Measurements from ENCODE around the gene NEK10. TPM values are rescaled to one million over a fixed set of nuclear protein-coding genes. Genes with fewer than 3 reads are reported as not detected.

The NEK10 gene
- total RNA-seq, 1 experiment from 2014 or later = 0.34 TPM

- no peaks in the 10 kb centered on the region for H3K27me3 ChIP-seq (replicated peaks; ENCODE audit: insufficient read depth, low read depth, low read length, poor library complexity)
- no TSS peak for BruUV-seq (replicated peaks)
- ChIA-PET POLR2A (ENCODE audit: low non-redundant PET) (no interaction called here), CTCF (no interaction called here)
- no peak overlapping the region for H3K4me3 ChIP-seq (ENCODE audit: low read depth, low read length, poor library complexity, severe bottlenecking)
- peaks cover 22% of the 10 kb centered on the region for H3K4me1 ChIP-seq (ENCODE audit: insufficient read depth, low read length, poor library complexity, severe bottlenecking)
- DNase-seq (ENCODE audit: low spot score) = no peak
- H3K36me3 ChIP-seq (ENCODE audit: insufficient read depth, low read length, poor library complexity, severe bottlenecking) = no peaks in the 10 kb centered on the region
- no peak overlapping the region for H3K27ac ChIP-seq (ENCODE audit: low read depth, low read length, poor library complexity, severe bottlenecking)
- no peaks in the 10 kb centered on the region for H3K9me3 ChIP-seq (ENCODE audit: low read depth, low read length, poor library complexity, severe bottlenecking)
- intact Hi-C loops (cut with micrococcal nuclease; ENCODE audit: unreplicated experiment) = no loop called here
- no peak for TF ChIP-seq CTCF (conservative IDR thresholded peaks at IDR 0.05; ENCODE audit: low read depth, low read length)
- TF ChIP-seq EZH2 (IDR thresholded peaks at IDR 0.05; ENCODE audit: borderline replicate concordance, low read depth, low read length, poor library complexity, severe bottlenecking) = no peak
Measured at GRCh38 chr3:27076815-27077630, 292.2 kb downstream of the NEK10 start.

GRCh38 chr3:27074914-27075313, 294.3 kb downstream of the NEK10 start:
- no TSS peak for BruUV-seq (replicated peaks)
- POLR2A ChIA-PET (ENCODE audit: low non-redundant PET) = no interaction called here
- Histone ChIP-seq H3K4me3 (ENCODE audit: low read depth, low read length, poor library complexity, severe bottlenecking) (no peak overlapping the region), H3K9me3 (ENCODE audit: low read depth, low read length, poor library complexity, severe bottlenecking) (no peaks in the 10 kb centered on the region), H3K4me1 (ENCODE audit: insufficient read depth, low read length, poor library complexity, severe bottlenecking) (peaks cover 18% of the 10 kb centered on the region), H3K27ac (ENCODE audit: low read depth, low read length, poor library complexity, severe bottlenecking) (no peak overlapping the region), H3K36me3 (ENCODE audit: insufficient read depth, low read length, poor library complexity, severe bottlenecking) (no peaks in the 10 kb centered on the region), H3K27me3 (replicated peaks; ENCODE audit: insufficient read depth, low read depth, low read length, poor library complexity) (no peaks in the 10 kb centered on the region)
- CTCF ChIA-PET = interaction anchor here (0.6 kb wide), 1 partner anchor 1292 kb away, joined by 5 read pairs; the partner anchor contains the start of gene NGLY1
- TF ChIP-seq EZH2 (IDR thresholded peaks at IDR 0.05; ENCODE audit: borderline replicate concordance, low read depth, low read length, poor library complexity, severe bottlenecking) (no peak), CTCF (conservative IDR thresholded peaks at IDR 0.05; ENCODE audit: low read depth, low read length) (no peak)
- DNase-seq (ENCODE audit: low spot score) = no peak
- intact Hi-C loops (cut with micrococcal nuclease; ENCODE audit: unreplicated experiment) = no loop called here

- POLR2A ChIA-PET (ENCODE audit: low non-redundant PET) = no interaction called here
- Histone ChIP-seq H3K27ac (ENCODE audit: low read depth, low read length, poor library complexity, severe bottlenecking) (no peak overlapping the region), H3K4me1 (ENCODE audit: insufficient read depth, low read length, poor library complexity, severe bottlenecking) (peaks cover 11% of the 10 kb centered on the region), H3K4me3 (ENCODE audit: low read depth, low read length, poor library complexity, severe bottlenecking) (no peak overlapping the region), H3K36me3 (ENCODE audit: insufficient read depth, low read length, poor library complexity, severe bottlenecking) (no peaks in the 10 kb centered on the region), H3K27me3 (replicated peaks; ENCODE audit: insufficient read depth, low read depth, low read length, poor library complexity) (no peaks in the 10 kb centered on the region), H3K9me3 (ENCODE audit: low read depth, low read length, poor library complexity, severe bottlenecking) (no peaks in the 10 kb centered on the region)
- CTCF ChIA-PET = no interaction called here
- TF ChIP-seq EZH2 (IDR thresholded peaks at IDR 0.05; ENCODE audit: borderline replicate concordance, low read depth, low read length, poor library complexity, severe bottlenecking) = no peak
- no peak for TF ChIP-seq CTCF (conservative IDR thresholded peaks at IDR 0.05; ENCODE audit: low read depth, low read length)
- intact Hi-C loops (cut with micrococcal nuclease; ENCODE audit: unreplicated experiment) = no loop called here
- DNase-seq (ENCODE audit: low spot score) = no peak
- no TSS peak for BruUV-seq (replicated peaks)
Measured at GRCh38 chr3:27073912-27074311, 295.3 kb downstream of the NEK10 start.
